HG03159 (cell line): ENCODE results near the gene PNPLA3.
"Not testable (repeated sequence)": the region's sequence is repeated elsewhere in the genome, so short reads cannot be mapped to it uniquely, and the experiment has no call there.

Experiments used
- ATAC-seq: cut with Tn5 transposase; IDR thresholded peaks from one replicate; pipeline ENCODE4 v1.9.1; 2021; ENCODE audit warnings: mild to moderate bottlenecking, moderate library complexity; ENCODE audit not compliant: unreplicated experiment

PNPLA3 gene

DNA sequence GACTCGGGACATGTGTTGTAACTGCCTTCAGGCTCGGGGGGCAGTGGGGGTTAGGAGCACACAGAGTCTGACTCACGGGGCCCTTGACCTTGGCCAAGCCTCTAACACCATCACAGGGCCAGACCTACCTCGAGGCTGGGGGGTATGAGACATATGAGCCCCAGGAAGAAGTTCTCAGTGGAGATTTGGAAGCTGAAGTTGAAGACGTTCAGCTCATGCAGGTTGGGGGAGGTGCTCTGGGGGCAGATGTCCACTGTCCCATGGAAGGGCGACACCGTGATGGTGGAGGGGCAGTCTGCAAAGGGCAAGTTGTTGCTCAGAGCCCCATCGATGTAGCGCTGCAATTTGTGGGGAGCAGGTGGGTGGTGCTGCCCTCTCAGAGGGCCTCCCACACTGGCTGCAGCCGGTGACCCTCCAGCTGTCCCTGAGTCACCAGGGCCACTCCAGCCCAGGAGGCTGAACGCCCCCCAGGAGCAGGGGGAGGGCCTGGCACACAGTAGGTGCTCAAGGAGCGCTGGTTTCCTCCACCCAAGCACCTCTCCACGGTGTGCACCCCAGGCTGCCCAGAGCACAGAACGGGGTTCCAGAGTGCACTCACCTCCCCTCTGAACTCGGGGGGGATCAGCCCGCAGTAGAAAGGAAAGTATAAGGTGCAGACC, 34.3 kb upstream of the PNPLA3 start:
- ATAC-seq, result no peak

DNA sequence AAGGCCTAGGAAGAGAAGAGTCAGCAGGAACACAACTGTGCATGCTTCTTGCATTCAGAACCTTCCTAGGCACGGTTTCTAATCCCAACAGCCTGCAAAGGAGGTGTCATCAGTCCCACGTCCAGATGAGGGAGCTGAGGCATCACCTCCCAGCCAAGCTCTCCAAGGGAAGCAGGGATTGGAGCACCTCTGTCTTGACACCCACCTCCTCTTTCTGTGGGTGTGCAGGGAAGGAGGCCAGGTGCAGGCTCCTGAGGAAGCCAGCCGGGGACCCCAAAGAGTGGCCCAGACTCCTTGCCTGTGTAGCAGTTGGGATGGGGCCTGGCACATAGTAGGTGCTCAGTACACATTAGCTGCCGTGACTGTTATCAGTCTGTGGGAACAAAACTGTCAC, 33.7 kb upstream of the PNPLA3 start:
- no peak for ATAC-seq

DNA sequence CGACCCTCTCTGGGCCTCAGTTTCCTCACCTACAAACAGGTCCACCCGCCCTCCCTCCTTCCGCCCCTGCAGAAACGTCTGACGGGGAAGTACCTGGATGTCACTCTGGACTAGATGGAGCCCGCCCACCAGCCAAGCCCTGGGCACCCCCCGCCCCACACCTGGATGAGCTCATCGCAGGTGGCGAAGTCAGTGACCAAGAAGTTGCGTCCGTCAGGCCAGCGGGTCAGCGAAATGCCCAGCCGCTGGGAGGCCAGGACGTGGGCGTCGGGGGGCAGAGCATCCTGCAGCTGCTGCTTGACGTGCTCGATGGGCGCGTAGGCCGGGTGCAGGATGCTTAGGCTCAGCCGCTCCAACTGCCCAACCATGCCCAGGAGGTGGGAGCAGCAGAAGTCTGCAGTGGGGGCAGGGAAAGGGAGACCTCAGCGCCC, 32.7 kb upstream of the PNPLA3 start:
- no peak for ATAC-seq

DNA sequence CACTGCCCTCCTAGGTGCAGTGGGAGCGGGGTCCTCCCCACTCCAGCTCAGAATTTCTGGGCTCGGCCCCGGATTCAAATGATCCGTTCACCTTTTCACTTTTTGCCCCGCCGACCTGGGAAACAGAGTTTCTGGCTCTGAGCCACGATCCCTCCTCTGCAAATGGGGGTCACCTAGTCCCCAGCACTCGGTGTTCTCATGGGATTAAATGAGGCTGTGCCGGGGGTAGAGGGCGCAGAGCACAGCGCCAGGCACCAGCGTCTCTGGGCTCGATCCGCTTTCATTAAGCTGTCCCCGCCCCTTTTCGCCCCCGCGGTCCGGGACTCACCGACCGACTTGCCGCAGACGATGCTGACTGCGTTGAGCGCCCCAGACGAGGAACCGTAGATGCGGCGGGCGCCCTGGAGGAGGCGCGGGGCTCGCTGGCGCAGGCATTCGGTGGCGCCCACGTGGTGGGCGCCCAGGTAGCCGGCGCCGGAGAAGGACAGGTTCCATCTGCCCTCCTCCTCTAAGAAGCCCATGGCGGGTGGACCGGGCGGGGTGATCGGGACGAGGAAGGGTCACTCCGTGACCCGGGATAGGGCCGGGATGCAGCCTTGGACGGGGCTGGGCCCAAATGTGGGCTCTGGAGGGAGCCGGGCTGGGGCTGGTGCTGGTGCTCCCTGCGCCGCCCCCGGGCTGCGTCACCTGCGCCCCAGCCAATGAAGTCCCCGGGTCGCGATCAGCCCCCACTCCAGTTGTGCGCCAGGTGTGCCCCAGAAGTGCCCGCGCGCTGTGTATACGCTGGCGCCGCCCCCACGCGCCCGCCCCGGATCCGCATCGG, 32.0 kb upstream of the PNPLA3 start, which contains the start of gene PNPLA5:
PNPLA5 (minus strand) TSS at position 654 of the 823 bp plus-strand sequence; CDS start at position 521, 133 bp downstream.
- no peak for ATAC-seq

DNA sequence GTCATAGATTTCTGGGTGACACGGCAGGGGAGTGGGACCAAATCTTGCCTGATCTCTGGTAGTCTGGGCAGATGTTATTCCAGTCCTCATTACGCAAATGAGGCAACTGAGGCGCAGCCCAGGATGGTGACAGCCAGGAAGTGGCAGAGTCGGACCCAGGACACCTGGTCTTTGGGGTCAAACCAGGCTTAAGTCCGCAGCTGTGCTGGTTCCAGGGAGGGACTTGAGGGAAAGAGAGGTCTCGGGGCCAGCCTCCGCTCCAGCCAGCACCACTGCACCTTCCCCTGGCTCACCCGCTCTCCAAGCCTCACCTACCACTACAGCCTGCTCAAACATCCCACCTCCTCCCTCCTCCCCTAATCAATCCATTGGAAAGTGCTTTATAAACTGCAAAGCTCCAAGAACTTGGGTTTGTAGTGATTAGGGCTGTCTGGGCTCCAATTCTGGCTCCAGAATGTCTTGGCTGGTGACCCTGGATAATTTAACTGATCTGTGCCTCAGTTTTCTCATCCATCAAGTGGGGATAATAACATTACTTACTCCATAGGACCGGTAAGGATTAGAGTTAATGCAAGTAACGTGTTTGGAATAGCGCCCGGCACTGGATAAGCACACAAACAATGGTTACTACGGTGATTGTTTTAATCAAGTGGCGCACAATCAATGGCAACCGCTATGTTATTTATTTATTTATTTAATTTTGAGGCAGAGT, 31.3 kb upstream of the PNPLA3 start:
- no peak for ATAC-seq

DNA sequence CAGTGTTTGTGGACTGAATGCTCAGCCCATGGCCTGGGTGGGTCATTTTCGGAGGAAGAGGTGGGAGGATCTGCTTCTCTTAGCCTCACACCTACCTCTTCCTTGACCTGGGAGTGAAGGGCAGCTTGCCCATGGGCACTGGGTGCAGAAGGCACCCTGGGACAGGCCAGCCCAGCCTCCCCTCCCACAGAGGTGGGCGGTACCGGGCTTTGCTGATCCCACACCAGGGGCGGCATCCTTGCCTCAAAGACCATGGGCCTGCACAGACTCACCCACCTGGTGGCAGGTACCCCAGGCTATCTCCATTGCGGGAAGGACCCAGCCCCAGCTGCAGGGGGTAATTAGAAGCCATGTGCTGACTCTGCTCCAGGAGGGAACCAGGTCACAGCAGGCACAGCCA, 30.3 kb upstream of the PNPLA3 start:
- no peak for ATAC-seq

DNA sequence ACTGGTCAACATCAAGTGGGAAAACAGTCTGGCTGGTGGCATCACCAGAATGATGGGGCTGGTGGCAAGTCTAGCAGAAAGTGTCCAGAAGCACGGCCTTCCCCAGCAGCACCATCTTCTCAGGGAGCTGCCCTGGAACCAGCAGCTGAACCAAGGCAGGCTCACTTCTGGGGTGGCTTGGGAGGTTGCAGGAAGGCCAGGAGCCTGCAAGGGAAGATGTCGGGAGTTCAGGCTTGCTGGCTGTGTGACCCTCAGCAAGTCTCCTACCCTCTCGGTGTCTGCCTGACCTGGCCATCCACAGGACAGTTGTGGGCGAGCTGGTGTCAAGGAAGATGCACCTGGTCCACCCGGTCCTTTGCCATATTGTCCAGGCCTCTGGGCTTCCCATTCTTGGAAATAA, 29.5 kb upstream of the PNPLA3 start:
- no peak for ATAC-seq

DNA sequence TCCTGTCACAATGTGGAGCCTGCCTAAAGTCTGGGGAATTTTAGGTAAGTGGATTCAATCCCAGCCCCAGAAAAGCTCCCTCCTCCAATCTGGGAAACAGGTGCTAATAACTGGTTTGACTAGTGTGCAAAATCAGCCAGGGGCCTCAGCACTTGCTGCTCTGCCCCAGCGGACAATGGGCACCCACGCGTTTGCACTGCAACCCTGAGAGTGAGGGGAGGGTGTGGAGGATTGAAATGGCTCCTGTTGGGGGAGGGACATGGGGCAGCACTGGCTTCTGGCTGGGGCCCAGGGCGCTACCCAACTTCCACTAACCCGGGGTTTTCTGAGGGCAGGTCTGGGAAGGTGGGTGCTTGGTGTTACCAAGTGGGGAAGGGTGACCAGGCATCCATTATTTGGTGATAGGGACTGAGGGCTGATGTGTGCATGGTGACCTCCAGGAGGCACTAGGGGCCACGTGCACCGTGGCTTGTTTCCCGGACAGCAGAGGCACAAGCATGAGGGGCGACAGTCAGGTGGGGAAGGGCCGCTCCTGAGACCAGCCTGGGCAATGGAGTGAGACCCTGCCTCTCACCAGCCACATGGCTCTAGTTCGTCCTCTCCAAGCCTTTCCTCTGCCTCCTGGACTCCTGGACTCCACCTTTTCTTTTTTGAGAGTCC, 27.5 kb upstream of the PNPLA3 start:
- ATAC-seq, result no peak

DNA sequence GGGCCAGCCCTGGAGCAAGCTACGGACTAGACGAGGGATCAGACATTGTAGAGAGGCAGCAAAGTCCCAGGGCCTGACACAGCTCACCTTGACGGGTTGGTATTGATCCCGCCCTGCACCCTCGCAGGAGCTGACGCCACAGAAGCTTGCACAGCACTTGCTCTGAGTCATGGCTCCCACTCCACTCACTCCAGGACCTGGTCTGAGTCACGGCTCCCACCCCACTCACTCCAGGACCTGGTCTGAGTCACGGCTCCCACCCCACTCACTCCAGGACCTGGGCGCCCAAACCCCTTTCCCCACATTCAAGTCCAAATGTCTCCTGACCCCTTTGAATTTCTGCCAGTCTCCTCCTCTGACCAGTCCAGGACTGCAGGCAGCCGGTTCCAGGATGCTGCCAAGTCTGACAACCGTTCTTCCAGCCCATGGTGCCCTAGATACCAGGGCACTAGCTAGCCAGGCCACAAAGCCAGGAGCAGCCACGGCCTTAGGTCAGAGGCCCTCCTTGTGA, 25.8 kb upstream of the PNPLA3 start:
- ATAC-seq, result no peak

DNA sequence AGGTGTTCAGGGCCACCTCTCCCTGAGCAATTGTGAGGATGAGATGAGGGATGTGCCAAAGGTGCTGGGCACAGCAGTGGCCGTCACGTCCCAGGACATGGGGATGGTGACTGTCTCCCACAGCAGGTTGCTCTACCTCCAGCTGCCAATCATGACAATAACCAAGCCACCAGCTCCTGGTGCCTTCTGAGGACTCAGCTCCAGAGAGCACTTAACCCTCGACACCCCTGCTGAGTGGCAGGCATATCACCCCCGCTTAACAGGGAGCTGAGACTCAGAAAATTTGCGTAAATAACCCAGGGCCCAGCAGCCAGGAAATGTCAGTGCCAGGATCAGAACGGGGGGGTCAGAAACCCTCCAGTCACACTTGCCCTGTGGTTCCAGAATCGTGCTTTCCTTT, 23.4 kb upstream of the PNPLA3 start:
- ATAC-seq, result no peak

DNA sequence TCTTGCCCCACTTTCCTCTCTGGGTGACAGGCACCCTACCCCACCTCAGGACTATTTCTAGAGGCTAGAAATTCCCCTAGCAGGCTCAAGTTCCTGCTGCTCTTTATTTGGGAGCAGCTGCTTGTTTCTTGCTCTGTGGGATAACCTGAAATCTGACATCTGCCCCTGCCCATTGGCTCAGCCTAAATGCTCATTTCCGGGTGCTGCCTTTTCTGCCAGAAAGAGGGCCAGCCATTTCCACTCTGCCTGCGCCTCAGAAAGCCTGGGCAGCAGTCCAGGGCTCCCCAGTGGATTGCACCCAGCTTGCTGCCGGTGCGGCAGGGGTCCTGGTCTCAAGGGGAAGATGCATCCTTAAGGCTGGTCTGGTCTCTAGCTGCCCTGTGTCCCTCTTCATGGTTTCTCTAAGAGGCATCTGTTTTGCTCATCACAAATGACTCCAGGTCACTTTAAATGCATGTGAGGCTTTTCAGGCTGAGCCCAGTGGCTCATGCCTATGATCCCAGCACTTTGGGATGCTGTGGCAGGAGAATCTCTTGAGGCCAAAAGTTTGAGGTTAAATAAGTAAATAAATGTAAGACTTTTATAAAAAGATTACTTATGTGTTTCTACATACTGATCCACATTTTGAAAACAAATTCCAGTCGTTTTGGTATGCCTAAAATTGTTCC, 21.5 kb upstream of the PNPLA3 start:
- no peak for ATAC-seq

DNA sequence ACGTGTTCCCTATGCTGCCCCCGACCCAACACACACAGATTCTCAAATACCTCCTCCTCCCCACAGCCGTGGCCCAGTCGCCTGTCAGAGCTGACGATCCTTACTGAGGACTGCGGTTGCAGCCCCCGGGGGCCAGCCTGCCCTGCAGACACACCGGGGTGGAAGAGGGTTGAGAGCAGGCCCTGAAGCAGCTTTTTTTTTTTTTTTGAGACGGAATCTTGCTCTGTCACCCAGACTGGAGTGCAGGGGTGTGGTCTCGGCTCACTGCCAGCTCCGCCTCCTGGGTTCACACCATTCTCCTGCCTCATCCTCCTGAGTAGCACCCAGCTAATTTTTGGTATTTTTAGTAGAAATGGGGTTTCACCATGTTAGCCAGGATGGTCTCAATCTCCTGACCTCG, 20.6 kb upstream of the PNPLA3 start:
- not testable (repeated sequence) for ATAC-seq

DNA sequence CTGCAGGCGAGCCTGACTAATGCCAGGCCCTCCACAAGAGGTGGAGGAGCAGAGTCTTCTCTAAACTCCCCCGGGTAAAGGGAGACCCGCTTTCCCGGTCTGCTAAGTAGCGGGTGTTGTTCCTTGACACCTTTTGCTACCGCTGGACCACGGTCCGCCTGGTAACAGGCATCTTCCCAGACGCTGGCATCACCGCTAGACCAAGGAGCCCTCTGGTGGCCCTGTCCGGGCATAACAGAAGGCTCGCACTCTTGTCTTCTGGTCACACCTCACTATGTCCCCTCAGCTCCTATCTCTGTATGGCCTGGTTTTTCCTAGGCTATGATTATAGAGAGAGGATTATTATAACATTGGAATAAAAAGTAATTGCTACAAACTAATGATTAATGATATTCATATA, 19.2 kb upstream of the PNPLA3 start:
- not testable (repeated sequence) for ATAC-seq

DNA sequence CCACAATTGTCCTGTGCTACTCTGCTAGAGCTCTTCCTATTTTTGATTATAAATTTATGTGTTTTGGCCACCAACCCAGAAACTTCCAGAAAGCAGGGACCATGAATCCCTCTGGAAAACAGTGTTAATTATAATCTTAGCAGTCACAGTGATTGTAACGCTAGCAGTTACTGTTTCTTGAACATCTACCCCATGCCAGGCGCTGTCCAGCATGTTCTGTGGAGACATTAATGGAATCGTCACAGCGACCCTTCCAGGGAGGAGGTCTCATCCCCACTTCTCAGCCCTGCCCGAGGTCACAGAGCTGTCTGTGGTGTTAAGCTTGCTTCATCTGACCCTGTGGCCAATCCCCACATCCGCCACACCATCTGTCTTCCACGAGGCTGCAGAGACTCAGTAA, 17.9 kb upstream of the PNPLA3 start:
- no peak for ATAC-seq

DNA sequence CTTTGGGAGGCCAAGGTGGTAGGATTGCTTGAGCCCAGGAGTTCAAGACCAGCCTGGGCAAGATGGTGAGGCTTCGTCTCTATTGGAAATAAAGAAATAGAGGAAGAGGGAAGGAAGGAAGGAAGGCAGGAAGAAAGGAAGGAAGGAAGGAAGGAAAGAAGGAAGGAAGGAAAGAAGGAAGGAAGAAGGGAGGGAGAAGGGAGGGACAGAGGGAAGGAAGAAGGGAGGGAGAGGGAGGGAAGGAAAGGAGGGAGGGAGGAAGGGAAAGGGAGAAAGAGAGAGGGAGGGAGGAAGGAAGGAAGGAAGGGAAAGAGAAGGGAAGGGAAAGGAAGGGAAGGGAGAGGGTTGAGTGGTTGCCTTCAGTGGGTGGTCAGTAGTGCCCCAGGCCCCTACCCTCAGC, 13.9 kb upstream of the PNPLA3 start:
- no peak for ATAC-seq

DNA sequence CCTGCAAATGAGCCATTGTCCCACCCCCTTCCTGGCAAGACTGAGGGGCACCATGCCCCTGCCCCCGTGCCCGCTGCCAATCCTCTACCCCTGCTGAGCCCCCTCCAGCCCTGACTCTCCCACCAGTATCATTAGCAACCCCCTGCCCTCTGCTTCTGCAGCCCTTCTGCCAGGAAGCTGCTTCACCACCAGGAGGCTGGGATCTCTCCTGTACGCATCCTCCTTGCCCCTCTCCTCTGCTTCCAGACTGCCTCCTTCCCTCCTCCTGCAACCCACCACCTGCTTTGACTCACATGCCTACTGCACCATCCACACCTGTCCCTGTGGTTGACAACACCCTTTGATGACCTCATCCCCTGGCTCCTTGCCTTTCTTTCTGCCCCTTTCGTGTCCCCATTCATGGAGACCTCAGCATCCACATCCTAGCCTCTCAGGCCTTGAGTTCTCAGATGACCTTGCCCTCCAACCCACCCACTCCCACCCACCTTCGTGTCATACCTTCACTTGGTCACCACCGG, 13.4 kb upstream of the PNPLA3 start:
- ATAC-seq, result no peak

DNA sequence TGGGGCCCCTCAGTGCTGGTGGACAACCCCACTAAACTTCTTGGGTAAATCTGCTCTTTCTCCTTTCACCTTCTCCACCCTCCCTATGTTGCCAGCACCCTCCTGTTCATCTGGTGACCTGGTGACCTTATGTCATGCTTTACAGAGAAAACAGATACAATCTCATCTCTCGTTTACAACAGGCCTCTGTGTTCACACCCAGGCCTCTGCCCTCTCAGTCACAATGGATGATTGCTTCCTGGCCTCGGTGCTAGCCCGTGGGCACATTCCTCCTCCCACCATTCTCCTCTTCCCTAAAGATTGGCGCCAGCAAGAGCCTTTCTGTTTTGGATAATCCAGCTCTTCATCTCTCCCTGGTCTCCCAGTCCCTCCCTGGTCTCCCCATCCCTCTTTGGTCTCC, 12.3 kb upstream of the PNPLA3 start:
- no peak for ATAC-seq

DNA sequence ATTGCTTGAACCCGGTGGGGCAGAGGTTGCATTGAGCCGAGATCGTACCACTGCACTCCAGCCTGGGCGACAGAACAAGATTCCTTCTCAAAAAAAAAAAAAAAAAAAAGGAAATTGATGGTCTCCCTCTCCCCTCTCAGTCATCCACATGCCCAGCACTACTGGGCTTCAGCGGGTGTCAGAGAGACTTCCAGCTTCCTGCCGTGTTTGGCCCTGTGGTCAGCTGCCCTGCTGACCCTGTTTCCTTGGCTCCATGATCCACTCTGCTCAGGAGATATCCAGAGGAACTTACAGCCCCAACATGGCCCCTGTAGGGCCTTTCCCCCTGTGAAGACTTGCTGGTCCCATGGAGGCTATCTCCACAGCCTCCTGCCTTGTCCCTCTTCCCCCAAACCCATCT, 6.1 kb upstream of the PNPLA3 start:
- ATAC-seq, result no peak

DNA sequence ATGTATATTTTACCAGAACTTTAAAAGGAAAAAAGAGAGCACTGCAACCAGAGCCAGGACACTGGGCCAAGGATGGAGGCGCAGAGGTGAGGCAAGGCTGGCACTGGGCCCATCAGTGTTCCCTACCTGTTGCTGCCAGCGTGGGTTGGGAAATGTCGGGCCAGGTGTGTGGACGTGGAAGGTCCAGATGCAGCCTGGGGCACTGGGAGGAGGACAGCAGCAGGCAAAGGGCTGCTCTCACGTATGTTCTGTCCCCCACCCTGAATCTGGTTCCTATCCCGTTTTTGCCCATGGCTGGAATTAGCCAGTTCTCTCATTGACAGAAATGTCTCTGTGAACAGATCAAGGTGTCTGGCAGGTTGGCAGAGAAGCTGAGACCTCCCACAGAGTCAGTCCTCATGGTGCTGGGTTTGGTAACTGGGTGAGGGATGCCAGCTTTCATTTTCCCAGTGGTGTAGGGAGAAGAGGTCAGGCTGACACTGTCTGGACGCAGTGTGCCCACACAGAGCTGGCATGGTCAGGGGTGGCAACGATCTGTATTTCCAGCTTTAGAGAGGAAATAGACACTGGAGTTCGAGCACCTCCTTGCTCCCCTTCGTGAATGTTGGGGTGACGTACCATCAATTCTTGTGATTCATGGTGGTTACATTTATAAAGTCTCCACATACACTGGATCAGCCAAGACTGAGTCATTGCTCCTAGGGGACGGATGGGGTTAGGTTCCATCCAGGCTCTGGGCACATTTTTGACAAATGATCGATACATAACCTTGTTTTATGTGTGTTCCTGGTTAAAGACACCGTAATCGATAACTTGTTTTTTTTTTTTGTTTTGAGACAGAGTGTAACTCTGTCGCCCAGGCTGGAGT, 4.3 kb upstream of the PNPLA3 start:
- no peak for ATAC-seq
